A549 (cell line): ENCODE data around the gene FAM107B. TPM values are rescaled to one million over a fixed set of nuclear protein-coding genes. Genes with fewer than 3 reads are reported as not detected.

ENCODE experiments used
- ATAC-seq, 2 experiments: fragments of 200-7000 bp in 1 of 2; fragments of >200 bp in 1 of 2; cut with Nextera tagmentation in 1 of 2; cut with Tn5 transposase in 1 of 2; 3 replicates each; pipeline versions ENCODE4 v1.8.0 to v1.9.1; 2018 to 2020; ENCODE audit warnings: mild to moderate bottlenecking in 1 of 2, moderate library complexity in 1 of 2
- CTCF ChIA-PET: fragments of 300-600 bp; sonication (Branson Sonifier 250); formaldehyde crosslinking; extraction: SDS; loops from one replicate; lab custom pipeline; 2021; ENCODE audit warnings: antibody characterized with exemption, inconsistent platforms; lab: Yijun Ruan, JAX
- POLR2A ChIA-PET: fragments of 350-600 bp; formaldehyde crosslinking; extraction: SDS; loops from one replicate; lab custom pipeline; 2021; ENCODE audit warnings: antibody characterized with exemption, inconsistent platforms; lab: Yijun Ruan, JAX
- DNase-seq, 2 experiments: peaks; one replicate each; pipeline versions ENCODE4 v3.0.0 to v3.0.0-alpha.2; 2011 to 2016; ENCODE audit warnings: low read depth in 1 of 2, low spot score in 1 of 2
- FAIRE-seq: peaks from 2 replicates; lab custom pipeline; 2011; peaks lifted over from hg19 to GRCh38; lab: Jason Lieb, UNC
- H3K27ac ChIP-seq, 2 experiments: fragments of >200 bp; sonication (Bioruptor Twin); formaldehyde crosslinking; 3 replicates each; pipeline ENCODE4 v1.5.1; 2016 to 2017
- H3K4me1 ChIP-seq: fragments of >200 bp; sonication (Bioruptor Twin); formaldehyde crosslinking; 3 replicates; pipeline ENCODE4 v1.6.1; 2016
- H3K4me2 ChIP-seq: fragments of >200 bp; sonication (Bioruptor Twin); formaldehyde crosslinking; 3 replicates; pipeline ENCODE4 v1.6.1; 2016
- H3K4me3 ChIP-seq: fragments of >200 bp; sonication (Bioruptor Twin); formaldehyde crosslinking; 3 replicates; pipeline ENCODE4 v1.5.1; 2016
- H3K9me3 ChIP-seq: fragments of >200 bp; sonication (Bioruptor Twin); formaldehyde crosslinking; 3 replicates; pipeline ENCODE4 v1.6.1; 2016
- CBX2 ChIP-seq: fragments of 200-600 bp; sonication (generic); IDR thresholded peaks from 2 replicates; pipeline ENCODE4 v1.6.1; 2016; ENCODE audit warnings: low read depth, mild to moderate bottlenecking, borderline replicate concordance
- CBX8 ChIP-seq: fragments of 200-600 bp; sonication (generic); IDR thresholded peaks from 2 replicates; pipeline ENCODE4 v1.6.1; 2016
- E2F6 ChIP-seq: IDR thresholded peaks from 2 replicates; pipeline ENCODE4 v1.6.1; 2012; ENCODE audit warnings: low read depth, borderline replicate concordance
- FOSB ChIP-seq: fragments of 250-450 bp; sonication (Bioruptor Pico); IDR thresholded peaks from 2 replicates; pipeline ENCODE4 v1.5.0; 2020; ENCODE audit warnings: mild to moderate bottlenecking, moderate library complexity
- FOSL2 ChIP-seq, 2 experiments: fragments of 450-650 bp in 1 of 2; fragments of >200 bp in 1 of 2; sonication (Bioruptor Twin) in 1 of 2; formaldehyde crosslinking; IDR thresholded peaks; 2 replicates each; pipeline versions ENCODE4 v1.5.0 to v1.6.1; 2016 to 2020; ENCODE audit warnings: mild to moderate bottlenecking in 1 of 2, moderate library complexity in 1 of 2
- FOXS1 ChIP-seq: fragments of 250-450 bp; sonication (Bioruptor Pico); IDR thresholded peaks from 2 replicates; pipeline ENCODE4 v1.5.0; 2020; ENCODE audit warnings: mild to moderate bottlenecking, moderate library complexity
- KDM5A ChIP-seq: fragments of 200-600 bp; sonication (generic); IDR thresholded peaks from 2 replicates; pipeline ENCODE4 v1.6.1; 2016; ENCODE audit warnings: antibody characterized with exemption, mild to moderate bottlenecking
- MAZ ChIP-seq: fragments of 150-350 bp; IDR thresholded peaks from 2 replicates; pipeline ENCODE4 v1.6.1; 2014; ENCODE audit warnings: antibody characterized with exemption, low read depth, low read length, borderline replicate concordance
- NFE2L2 ChIP-seq: fragments of 150-350 bp; conservative IDR thresholded peaks from 2 replicates; pipeline ENCODE4 v1.6.1; 2014; ENCODE audit warnings: low read length
- NPAS2 ChIP-seq: fragments of 250-450 bp; sonication (Bioruptor Pico); IDR thresholded peaks from 2 replicates; pipeline ENCODE4 v1.8.0; 2022; ENCODE audit warnings: mild to moderate bottlenecking, moderate library complexity, borderline replicate concordance
- PBX3 ChIP-seq: IDR thresholded peaks from 2 replicates; pipeline ENCODE4 v1.6.1; 2012
- RAD21 ChIP-seq, 2 experiments: fragments of >200 bp in 1 of 2; sonication (Bioruptor Twin) in 1 of 2; formaldehyde crosslinking in 1 of 2; IDR thresholded peaks in 1 of 2; conservative IDR thresholded peaks in 1 of 2; 2 replicates in 1 of 2; 3 replicates in 1 of 2; pipeline ENCODE4 v1.6.1; 2012 to 2018; ENCODE audit warnings: inconsistent platforms in 1 of 2
- RFX5 ChIP-seq: fragments of 450-650 bp; IDR thresholded peaks from 2 replicates; pipeline ENCODE4 v1.7.1; 2014; ENCODE audit warnings: antibody characterized with exemption, mild to moderate bottlenecking, moderate library complexity
- RNF2 ChIP-seq: fragments of 200-600 bp; sonication (generic); IDR thresholded peaks from 2 replicates; pipeline ENCODE4 v1.6.1; 2016; ENCODE audit warnings: low read depth, mild to moderate bottlenecking, antibody characterized with exemption, moderate library complexity, borderline replicate concordance
- SMC3 ChIP-seq: fragments of >200 bp; sonication (Bioruptor Twin); formaldehyde crosslinking; IDR thresholded peaks from 3 replicates; pipeline ENCODE4 v1.6.1; 2018; ENCODE audit warnings: inconsistent platforms
- TFCP2L1 ChIP-seq: fragments of 250-450 bp; sonication (Bioruptor Pico); IDR thresholded peaks from 2 replicates; pipeline ENCODE4 v1.5.0; 2021; ENCODE audit warnings: mild to moderate bottlenecking
- USF2 ChIP-seq: fragments of 450-650 bp; IDR thresholded peaks from 2 replicates; pipeline ENCODE4 v1.6.1; 2014; ENCODE audit warnings: antibody characterized with exemption
- ZC3H11A ChIP-seq: fragments of 450-650 bp; IDR thresholded peaks from 2 replicates; pipeline ENCODE4 v1.6.1; 2014; ENCODE audit warnings: antibody characterized with exemption, mild to moderate bottlenecking
- WGBS: methylation state at CpG from one replicate; pipeline ENCODE4 v1.1.6; 2017; ENCODE audit errors: missing lambda C conversion rate; 5-methylcytosine and 5-hydroxymethylcytosine counted together
- polyA plus RNA-seq, 4 experiments: library from polyadenylated mRNA; depleted of rRNA in 3 of 4; stranded (reverse); fragments of >200 nt; fragmentation: RNase III in 1 of 4; extraction: RNeasy Plus Mini Kit Qiagen cat#74134 plus additional on column Dnase treatment in 1 of 4; gene quantifications; 2 replicates in 3 of 4; 3 replicates in 1 of 4; pipeline ENCODE4 v1.2.3, GENCODE V29; 2011 to 2017

FAM107B gene
- polyA plus RNA-seq, 2 of the 4 experiments (the other 2 are of a cell fraction) = 99.9 to 173 TPM

- Histone ChIP-seq H3K9me3 (0 out of 3 replicates have a peak, but pooled peaks cover 6% of the 10 kb centered on the region), H3K4me2 (no peak overlapping the region), H3K4me3 (no peak overlapping the region), H3K27ac (no peak overlapping the region), H3K4me1 (peaks cover 8% of the 10 kb centered on the region; the same call in 1 of the 3 replicates)
- FAIRE-seq (no peak), ATAC-seq (no peak), DNase-seq (no peak)
- no peak for TF ChIP-seq CBX2
- TF ChIP-seq NFE2L2 = no peak
- TF ChIP-seq FOSL2 (IDR thresholded peaks at IDR 0.05) = no peak
- TF ChIP-seq FOSL2 (CRISPR knock-in tag; IDR thresholded peaks at IDR 0.05) = no peak
- no peak for TF ChIP-seq SMC3
- no peak for TF ChIP-seq ZC3H11A
- no peak for TF ChIP-seq NPAS2 (CRISPR knock-in tag)
- TF ChIP-seq TFCP2L1 (CRISPR knock-in tag) = no peak
- POLR2A ChIA-PET = no interaction called here
- CTCF ChIA-PET = no interaction called here
- 83% methylated on average over 14 of the region's 14 CpGs for WGBS
Observed at GRCh38 chr10:14731875-14732512, 42.7 kb downstream of the FAM107B start.

- Histone ChIP-seq H3K4me2 (no peak overlapping the region), H3K9me3 (0 out of 3 replicates have a peak, but pooled peaks cover 6% of the 10 kb centered on the region), H3K4me3 (no peak overlapping the region), H3K27ac (no peak overlapping the region), H3K4me1 (no peaks in the 10 kb centered on the region)
- ATAC-seq (no peak), DNase-seq (no peak), FAIRE-seq (no peak)
- 68% methylated on average over 3 of the region's 3 CpGs for WGBS
- CTCF ChIA-PET = interaction anchor here (0.6 kb wide), 2 partner anchors 24 to 326 kb away, joined by 3 read pairs; no protein-coding TSS in a partner anchor
- TF ChIP-seq ZC3H11A = no peak
- no peak for TF ChIP-seq FOXS1 (CRISPR knock-in tag)
- TF ChIP-seq MAZ = no peak
- TF ChIP-seq E2F6 = no peak
- no peak for TF ChIP-seq PBX3
- TF ChIP-seq NFE2L2 = no peak
- no peak for TF ChIP-seq FOSB (CRISPR knock-in tag)
- no peak for TF ChIP-seq USF2
- TF ChIP-seq RFX5 = no peak
- TF ChIP-seq RNF2 = no peak
- no peak for TF ChIP-seq RAD21 (conservative IDR thresholded peaks at IDR 0.05 in 1 of 2, IDR thresholded peaks at IDR 0.05 in 1 of 2)
- no peak for TF ChIP-seq CBX2
- POLR2A ChIA-PET = no interaction called here
Observed at GRCh38 chr10:14728346-14728745, 46.4 kb downstream of the FAM107B start.

- Histone ChIP-seq H3K27ac (no peak overlapping the region), H3K4me1 (no peaks in the 10 kb centered on the region), H3K4me2 (no peak overlapping the region), H3K4me3 (no peak overlapping the region), H3K9me3 (0 out of 3 replicates have a peak, but pooled peaks cover 6% of the 10 kb centered on the region)
- ATAC-seq = no peak
- DNase-seq = no peak
- TF ChIP-seq KDM5A (no peak), FOXS1 (CRISPR knock-in tag) (no peak), FOSL2 (IDR thresholded peaks at IDR 0.05) (no peak), FOSL2 (CRISPR knock-in tag; IDR thresholded peaks at IDR 0.05) (no peak), CBX8 (no peak)
- ChIA-PET POLR2A (no interaction called here), CTCF (interaction anchor here (0.6 to 1.6 kb wide), 2 partner anchors 38 to 326 kb away, joined by 3 to 4 read pairs; no protein-coding TSS in a partner anchor)
- WGBS = 33% methylated on average over 1 of the region's 1 CpG
- no peak for FAIRE-seq
Observed at GRCh38 chr10:14727924-14728323, 46.8 kb downstream of the FAM107B start.
